Right ventricle myocardium inferior (tissue), 1 donor: ENCODE results near the gene MAP3K7. TPM values are rescaled to one million over a fixed set of nuclear protein-coding genes. Genes with fewer than 3 reads are reported as not detected.
"Not testable (repeated sequence)": the region's sequence is repeated elsewhere in the genome, so short reads cannot be mapped to it uniquely, and the experiment has no call there.

Experiments
- ATAC-seq: fragments of 200-7000 bp; cut with Tn5 transposase; one replicate; pipeline ENCODE4 v1.9.1; 2020; ENCODE audit warnings: mild to moderate bottlenecking, moderate library complexity
- DNase-seq: peaks from one replicate; pipeline ENCODE4 v3.0.0; 2021; ENCODE audit errors: missing footprints
- intact Hi-C: fragments of 100-400 bp; cut with DNase I; formaldehyde crosslinking; loops from one replicate; pipeline ENCODE4 v1.11.0; 2022
- total RNA-seq: library from RNA; stranded (reverse); fragmentation: NEBNext Ultra II Directional; extraction: Animal tissue kit (Norgen Biotek cat#: 25700); gene quantifications from one replicate; pipeline ENCODE4 v1.2.1, GENCODE V29; 2021
- donor health status: DM: no; HTN: yes; CAD: no; lungs with severe emphysema.

Gene MAP3K7
- total RNA-seq, 1 donor from 2014 or later = 15.6 TPM

- intact Hi-C loops = no loop called here
- DNase-seq = no peak
- ATAC-seq = no peak
These were observed 3.6 kb downstream of the MAP3K7 start for GRCh38 chr6:90583179-90583835.

GRCh38 chr6:90581146-90581545 lies 5.7 kb downstream of the MAP3K7 start:
- no peak for ATAC-seq
- DNase-seq = no peak
- intact Hi-C loops = no loop called here

DNA sequence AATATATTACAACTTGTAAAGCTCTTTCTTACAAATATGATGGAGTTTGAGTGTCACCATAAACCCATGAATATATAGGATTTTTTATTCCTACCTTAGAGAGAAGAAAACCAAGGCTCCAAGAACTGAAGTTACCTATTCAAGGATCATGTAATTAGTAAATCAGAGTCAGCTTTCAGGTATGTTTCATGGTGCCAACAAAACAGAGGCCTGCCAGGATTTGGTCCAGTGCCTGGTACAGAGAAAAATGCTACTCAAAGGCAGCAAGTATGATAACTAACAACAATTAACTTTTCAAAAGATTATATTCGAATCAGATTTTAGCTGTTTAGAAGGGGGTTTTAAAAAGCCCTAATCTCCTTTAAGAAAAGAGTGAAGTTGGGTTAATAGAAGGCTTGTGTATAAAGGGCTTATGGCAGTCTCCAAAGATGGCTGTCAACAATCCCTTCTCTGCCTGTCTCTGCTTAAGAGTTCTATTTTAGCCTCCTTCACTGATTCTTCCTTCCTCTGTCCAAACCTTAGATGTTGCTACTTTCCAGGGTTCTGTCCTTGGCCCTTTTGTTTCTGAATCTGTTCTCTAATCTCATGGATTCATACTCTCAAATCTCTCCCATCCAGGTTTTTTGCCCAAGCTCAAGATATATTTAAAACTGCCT lies 7.8 kb downstream of the MAP3K7 start:
- ATAC-seq = no peak
- intact Hi-C loops = no loop called here
- DNase-seq = no peak

- intact Hi-C loops = no loop called here
- DNase-seq (no peak), ATAC-seq (no peak)
These were observed 11.6 kb downstream of the MAP3K7 start for GRCh38 chr6:90575267-90575666.

DNA sequence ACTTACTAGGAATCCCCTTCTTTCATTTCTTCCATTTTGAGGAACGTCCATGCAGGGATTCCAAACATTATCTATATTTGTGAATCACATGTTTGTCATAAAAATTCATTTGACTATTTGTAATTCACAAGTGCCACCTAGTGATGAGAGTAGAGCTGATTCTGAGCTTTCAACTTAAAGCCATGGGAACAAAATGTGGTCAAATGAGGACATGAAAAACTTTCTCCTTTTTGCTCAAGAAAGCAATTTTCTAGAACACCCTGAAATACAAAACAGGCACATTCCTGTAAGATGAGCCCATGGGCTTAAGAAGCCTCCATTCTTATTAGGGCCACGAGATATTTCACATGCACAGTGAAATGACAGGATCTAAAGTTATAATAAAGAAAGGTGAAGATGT lies 12.3 kb downstream of the MAP3K7 start:
- intact Hi-C loops = no loop called here
- no peak for DNase-seq
- ATAC-seq = no peak

DNA sequence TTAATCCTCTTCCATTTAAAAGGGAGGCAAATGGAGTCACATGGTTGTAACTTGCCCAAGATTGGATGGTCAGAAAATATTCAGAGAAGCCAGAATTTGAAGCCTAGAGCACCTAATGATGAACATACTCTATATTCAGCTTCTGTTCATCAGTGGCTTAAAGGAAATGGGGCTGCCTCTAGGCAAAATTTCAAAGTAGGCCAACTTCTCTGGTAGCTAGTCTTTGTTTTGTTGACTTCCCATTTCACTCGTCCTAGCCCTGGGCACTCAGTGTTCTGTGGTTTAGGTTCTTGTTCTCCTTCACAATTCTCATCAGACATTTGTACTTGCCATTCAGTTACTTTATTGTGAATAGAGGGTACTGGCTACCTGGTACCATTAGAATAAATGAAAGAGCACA lies 13.2 kb downstream of the MAP3K7 start:
- ATAC-seq = no peak
- intact Hi-C loops = no loop called here
- no peak for DNase-seq

GRCh38 chr6:90572856-90573255 lies 14.0 kb downstream of the MAP3K7 start:
- no peak for DNase-seq
- intact Hi-C loops = no loop called here
- ATAC-seq = no peak

GRCh38 chr6:90569223-90569622 lies 17.6 kb downstream of the MAP3K7 start:
- no peak for DNase-seq
- ATAC-seq = no peak
- intact Hi-C loops = no loop called here

GRCh38 chr6:90567682-90568081 lies 19.2 kb downstream of the MAP3K7 start:
- intact Hi-C loops, DNase-seq, ATAC-seq: not testable (repeated sequence)

DNA sequence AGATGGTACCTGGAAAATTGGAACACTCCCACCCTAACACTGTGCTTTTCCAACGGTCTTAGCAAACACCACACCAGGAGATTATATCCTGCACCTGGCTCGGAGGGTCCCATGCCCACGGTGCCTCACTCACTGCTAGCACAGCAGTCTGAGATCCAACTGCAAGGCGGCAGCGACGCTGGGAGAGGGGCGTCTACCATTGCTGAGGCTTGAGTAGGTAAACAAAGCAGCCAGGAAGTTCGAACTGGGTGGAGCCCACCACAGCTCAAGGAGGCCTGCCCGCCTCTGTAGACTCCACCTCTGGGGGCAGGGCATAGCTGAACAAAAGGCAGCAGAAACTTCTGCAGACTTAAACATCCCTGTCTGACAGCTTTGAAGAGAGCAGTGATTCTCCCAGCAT lies 24.5 kb downstream of the MAP3K7 start:
- ATAC-seq, DNase-seq, intact Hi-C loops: not testable (repeated sequence)

DNA sequence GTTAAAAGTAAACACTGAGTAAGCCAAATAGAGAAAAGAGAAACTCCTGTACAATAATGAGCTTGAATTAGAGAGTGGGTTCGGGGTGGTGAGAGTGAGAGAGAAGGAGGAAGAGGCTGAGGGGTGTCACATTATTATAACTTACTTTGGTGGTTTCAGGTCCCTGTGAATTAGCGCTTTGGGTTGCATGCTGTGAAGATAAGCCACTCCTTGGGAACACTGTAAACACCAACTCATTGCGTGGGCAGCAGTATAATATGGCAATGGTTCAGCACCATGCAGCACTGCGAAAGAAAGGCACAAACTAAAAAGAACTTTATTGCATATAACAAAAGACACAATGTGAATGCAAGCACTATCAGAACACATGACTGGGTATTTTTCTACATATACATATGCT lies 26.9 kb downstream of the MAP3K7 start:
- no peak for ATAC-seq
- DNase-seq = no peak
- intact Hi-C loops = no loop called here

- no peak for ATAC-seq
- intact Hi-C loops = no loop called here
These were observed 29.9 kb downstream of the MAP3K7 start for GRCh38 chr6:90557006-90557405.

DNA sequence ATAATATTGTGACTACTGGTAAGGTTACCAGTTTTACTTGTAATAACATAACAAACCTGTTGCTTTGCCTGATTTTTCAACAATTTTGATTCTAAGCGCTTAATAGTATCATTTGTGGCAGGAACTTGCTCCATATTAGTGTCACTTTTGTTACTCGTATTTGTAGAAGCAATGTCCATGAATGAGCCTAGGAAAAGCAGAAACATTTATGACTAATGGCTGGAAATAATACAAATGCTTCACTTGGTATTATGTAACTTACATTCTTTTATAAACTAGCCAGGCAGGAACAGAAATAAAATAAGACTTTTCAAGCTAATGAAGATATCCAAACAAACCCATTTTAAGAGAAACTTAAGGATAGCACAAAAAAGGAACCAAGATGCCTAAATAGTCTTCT lies 38.9 kb downstream of the MAP3K7 start:
- intact Hi-C loops = no loop called here
- ATAC-seq = no peak
- DNase-seq = no peak

More at GRCh38 chr6:90557006-90557405, 29.9 kb downstream of the MAP3K7 start:
- DNase-seq = no peak

DNA sequence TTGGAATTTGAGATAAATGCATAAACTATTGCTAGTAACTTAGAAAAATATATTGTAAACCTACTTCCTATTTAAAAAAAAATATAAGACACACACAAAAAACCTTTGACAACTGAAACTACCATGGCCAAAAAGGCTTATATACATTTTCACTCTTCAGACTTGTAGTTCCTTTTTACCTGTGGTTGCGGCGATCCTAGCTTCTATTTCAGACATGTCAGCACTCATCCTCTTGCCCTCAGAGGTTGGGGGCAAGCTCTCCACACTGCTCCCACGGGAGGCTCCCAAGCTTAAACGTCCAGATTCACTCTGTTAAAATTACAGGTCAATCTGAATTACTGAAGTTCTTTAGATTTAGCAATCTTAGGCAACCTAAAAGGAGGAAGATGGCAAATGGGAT lies 39.8 kb downstream of the MAP3K7 start:
- DNase-seq (no peak), ATAC-seq (no peak)
- intact Hi-C loops = no loop called here

DNA sequence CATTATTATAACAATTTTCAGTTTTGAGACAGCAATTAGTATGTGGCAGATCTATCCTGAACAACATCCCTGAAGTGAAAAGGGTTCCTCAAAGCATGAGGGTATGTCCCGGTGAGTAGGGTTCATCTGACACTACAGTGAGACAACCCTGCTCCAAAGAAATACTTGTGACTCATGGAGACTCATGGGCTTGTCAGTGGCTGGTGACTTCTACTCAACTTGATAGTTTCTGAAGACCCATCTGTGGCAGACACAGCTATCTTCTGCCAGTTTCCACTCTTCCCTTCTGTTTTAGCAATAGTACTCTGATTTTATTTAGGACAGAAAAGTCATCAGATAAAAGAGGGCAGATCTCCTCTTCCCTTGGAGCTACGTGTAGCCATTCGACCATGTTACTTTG lies 41.4 kb downstream of the MAP3K7 start:
- DNase-seq (no peak), ATAC-seq (no peak)

GRCh38 chr6:90544741-90545140 lies 42.1 kb downstream of the MAP3K7 start:
- no peak for ATAC-seq
- intact Hi-C loops = no loop called here

More for the DNA sequence above, 41.4 kb downstream of the MAP3K7 start:
- intact Hi-C loops = no loop called here

DNA sequence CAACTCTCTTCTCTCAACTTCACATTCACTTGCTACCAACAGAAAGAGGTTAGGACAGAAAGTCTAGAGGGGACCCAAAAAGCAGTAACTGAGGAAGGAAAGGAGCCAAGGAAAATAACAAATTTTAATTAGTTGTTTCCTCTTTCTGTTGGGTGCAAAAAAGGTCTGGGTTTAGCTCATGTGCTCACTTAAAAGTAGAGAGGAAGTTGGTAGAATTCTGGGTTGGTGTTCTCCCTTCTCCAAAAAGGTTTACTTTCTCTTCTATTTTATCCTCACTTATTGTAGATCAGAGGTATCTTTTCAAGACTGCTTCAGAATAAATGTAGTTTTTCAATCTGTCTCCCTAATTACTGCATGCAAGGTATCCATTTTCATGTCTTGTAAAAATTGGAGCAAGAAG lies 42.8 kb downstream of the MAP3K7 start:
- DNase-seq (no peak), ATAC-seq (no peak)
- intact Hi-C loops = no loop called here

More at GRCh38 chr6:90544741-90545140, 42.1 kb downstream of the MAP3K7 start:
- no peak for DNase-seq

DNA sequence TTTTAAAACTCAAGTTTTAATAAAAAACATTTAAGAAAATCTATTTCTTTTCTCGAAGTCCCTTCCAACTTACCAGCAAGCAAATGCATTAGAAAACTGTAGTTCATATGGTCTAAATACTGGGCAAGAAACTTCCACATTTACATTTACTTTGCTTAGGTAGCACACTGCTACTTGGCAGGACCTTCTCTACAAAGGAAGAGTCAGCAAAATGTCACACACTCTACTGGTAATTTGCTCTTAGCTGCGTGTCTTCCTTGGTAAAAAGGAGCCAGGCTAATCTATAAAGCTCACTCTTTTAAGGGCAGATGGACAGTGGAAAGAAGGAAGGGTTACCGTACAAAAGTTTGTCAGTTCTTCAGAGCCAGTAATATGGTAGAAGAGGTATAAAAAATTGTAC lies 45.7 kb downstream of the MAP3K7 start:
- ATAC-seq = no peak
- intact Hi-C loops = no loop called here
- DNase-seq = no peak

DNA sequence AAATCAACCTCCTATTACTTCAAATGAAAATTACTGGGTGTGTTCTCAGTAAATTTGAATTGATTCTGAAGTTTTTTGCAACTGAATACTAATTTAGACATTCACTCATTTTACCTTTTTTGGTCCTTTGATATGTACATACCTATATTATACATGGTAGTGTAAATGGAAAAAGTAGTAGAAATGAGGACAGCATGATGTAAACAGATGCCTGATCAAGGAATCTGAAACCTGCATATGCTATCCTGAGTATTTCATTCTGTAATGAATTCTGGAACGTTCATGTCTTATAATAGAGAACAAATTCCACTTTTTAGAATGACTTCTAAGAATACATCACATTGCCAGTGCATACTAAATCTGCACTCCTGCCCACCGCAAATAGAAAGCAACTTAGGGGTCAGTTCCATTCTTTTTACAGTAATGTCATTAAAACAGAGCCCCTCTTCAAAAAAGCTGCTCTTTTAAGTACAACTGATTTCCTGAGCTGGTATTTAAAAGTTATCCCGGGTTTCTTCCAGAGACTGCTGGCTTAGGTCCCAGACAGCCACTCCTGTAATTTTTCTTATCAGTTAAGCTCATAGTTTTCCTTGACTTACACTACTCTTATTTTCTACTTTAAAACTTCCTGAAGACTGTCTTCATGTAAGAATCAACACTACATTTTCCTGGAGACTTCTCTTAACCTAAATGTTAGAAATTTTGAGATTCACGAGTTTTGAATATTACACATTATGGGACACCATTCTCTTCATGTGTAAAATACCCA lies 48.4 kb downstream of the MAP3K7 start:
- ATAC-seq = no peak
- no peak for DNase-seq
- intact Hi-C loops = no loop called here

- intact Hi-C loops = no loop called here
- DNase-seq (no peak), ATAC-seq (peak; percentile 57)
These were observed 49.1 kb downstream of the MAP3K7 start for GRCh38 chr6:90537723-90538258.
